BLaER1 (cell line): ENCODE data around the gene TULP3.

Experiments
- H3K27ac ChIP-seq: shearing (Covaris generic); formaldehyde crosslinking; 2 replicates; pipeline ENCODE4 v1.8.1; 2022
- H3K27me3 ChIP-seq: shearing (Covaris generic); formaldehyde crosslinking; 2 replicates; pipeline ENCODE4 v1.8.1; 2022
- H3K36me3 ChIP-seq: shearing (Covaris generic); formaldehyde crosslinking; 2 replicates; pipeline ENCODE4 v1.8.1; 2022
- H3K4me1 ChIP-seq: shearing (Covaris generic); formaldehyde crosslinking; 2 replicates; pipeline ENCODE4 v1.8.1; 2022
- H3K4me2 ChIP-seq: shearing (Covaris generic); formaldehyde crosslinking; 2 replicates; pipeline ENCODE4 v1.8.1; 2022
- H3K4me3 ChIP-seq: shearing (Covaris generic); formaldehyde crosslinking; 2 replicates; pipeline ENCODE4 v1.8.1; 2022
- H3K9ac ChIP-seq: shearing (Covaris generic); formaldehyde crosslinking; 2 replicates; pipeline ENCODE4 v1.8.1; 2022
- H3K9me3 ChIP-seq: shearing (Covaris generic); formaldehyde crosslinking; 2 replicates; pipeline ENCODE4 v1.8.1; 2022
- H4K20me1 ChIP-seq: shearing (Covaris generic); formaldehyde crosslinking; 2 replicates; pipeline ENCODE4 v1.8.1; 2022
- Cebpa-rat ChIP-seq: shearing (Covaris generic); IDR thresholded peaks from 2 replicates; pipeline ENCODE4 v1.8.1; 2022

TULP3 gene

DNA sequence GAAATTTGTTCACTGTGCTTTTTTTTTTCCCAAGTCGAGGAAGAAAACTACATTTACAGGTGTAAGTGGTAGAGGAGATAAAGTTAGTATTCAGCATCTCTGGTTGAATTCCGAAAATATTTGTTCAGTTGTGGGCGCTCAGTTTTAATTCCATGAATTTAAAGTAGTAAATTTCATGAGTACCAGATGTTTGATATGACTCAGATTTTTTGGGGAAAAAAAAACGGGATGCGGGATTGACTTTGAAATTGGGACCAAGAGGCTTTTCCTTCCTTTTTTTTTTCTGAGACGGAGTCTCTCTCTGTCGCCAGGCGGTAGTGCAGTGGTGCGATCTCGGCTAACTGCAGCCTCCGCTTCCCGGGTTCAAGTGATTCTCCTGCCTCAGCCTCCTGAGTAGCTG, 1.6 kb downstream of the TULP3 start:
- H3K27me3 ChIP-seq = no peaks in the 10 kb centered on the region
- no peak overlapping the region for H3K9ac ChIP-seq
- peaks cover 22% of the 10 kb centered on the region for H3K4me1 ChIP-seq
- H3K9me3 ChIP-seq = no peaks in the 10 kb centered on the region
- H3K4me2 ChIP-seq = peak overlapping the region; percentile 93
- no peak for TF ChIP-seq Cebpa-rat
- H3K36me3 ChIP-seq = peaks cover 23% of the 10 kb centered on the region
- no peak overlapping the region for H3K4me3 ChIP-seq
- no peak overlapping the region for H3K27ac ChIP-seq
- H4K20me1 ChIP-seq = no peaks in the 10 kb centered on the region

- H3K4me2 ChIP-seq = no peak overlapping the region
- H3K4me3 ChIP-seq = no peak overlapping the region
- no peak overlapping the region for H3K27ac ChIP-seq
- no peaks in the 10 kb centered on the region for H3K9me3 ChIP-seq
- no peaks in the 10 kb centered on the region for H4K20me1 ChIP-seq
- H3K4me1 ChIP-seq = peaks cover 22% of the 10 kb centered on the region
- H3K27me3 ChIP-seq = no peaks in the 10 kb centered on the region
- H3K36me3 ChIP-seq = peaks cover 15% of the 10 kb centered on the region
- TF ChIP-seq Cebpa-rat = no peak
- H3K9ac ChIP-seq = no peak overlapping the region
Measured at GRCh38 chr12:2893007-2893406, 2.3 kb downstream of the TULP3 start.

DNA sequence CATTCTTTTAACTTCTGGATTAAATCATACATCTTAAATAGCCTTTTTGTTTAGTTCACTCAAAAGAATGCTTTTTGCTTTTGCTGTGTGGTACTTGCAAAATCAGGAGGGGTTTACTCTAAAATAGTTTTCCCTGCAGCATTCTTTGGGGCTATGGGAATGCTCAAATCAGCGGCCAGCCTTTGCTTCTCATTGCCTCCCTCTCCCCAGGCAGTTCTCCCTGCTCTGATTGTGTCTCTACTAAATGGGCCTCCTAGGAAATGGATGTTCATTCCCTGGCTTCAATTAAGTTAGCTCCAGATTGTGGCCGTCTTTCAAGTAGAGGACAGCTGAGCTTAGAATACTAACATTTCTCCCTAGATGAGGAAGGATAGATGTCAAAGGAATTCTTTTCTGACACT, 4.4 kb downstream of the TULP3 start:
- Histone ChIP-seq H3K4me1 (peaks cover 17% of the 10 kb centered on the region), H3K27ac (no peak overlapping the region), H3K9me3 (no peaks in the 10 kb centered on the region), H3K27me3 (no peaks in the 10 kb centered on the region), H3K4me3 (no peak overlapping the region), H4K20me1 (no peaks in the 10 kb centered on the region), H3K4me2 (no peak overlapping the region), H3K36me3 (no peaks in the 10 kb centered on the region), H3K9ac (no peak overlapping the region)
- TF ChIP-seq Cebpa-rat = no peak

DNA sequence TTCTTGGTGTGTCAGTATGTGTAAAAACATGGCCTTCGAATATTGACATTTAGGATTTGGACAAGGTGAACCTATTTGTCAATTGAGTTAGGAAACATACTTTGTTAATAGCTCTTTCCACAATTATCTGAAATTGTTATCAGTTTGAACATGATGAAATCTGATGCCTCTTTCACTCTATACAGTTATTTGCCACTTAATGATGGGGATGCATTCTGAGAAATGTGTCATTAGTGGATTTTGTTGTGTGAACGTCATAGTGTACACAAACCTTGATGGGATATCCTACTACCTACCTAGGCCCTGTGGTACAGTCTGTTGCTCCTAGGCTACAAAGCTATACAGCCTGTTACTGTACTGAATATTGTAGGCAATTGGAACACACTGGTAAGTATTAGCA, 4.8 kb downstream of the TULP3 start:
- Histone ChIP-seq H3K4me2 (no peak overlapping the region), H3K9me3 (no peaks in the 10 kb centered on the region), H3K27ac (no peak overlapping the region), H3K9ac (no peak overlapping the region), H3K36me3 (no peaks in the 10 kb centered on the region), H3K27me3 (no peaks in the 10 kb centered on the region), H3K4me1 (peaks cover 13% of the 10 kb centered on the region), H4K20me1 (no peaks in the 10 kb centered on the region), H3K4me3 (no peak overlapping the region)
- no peak for TF ChIP-seq Cebpa-rat

- Histone ChIP-seq H3K36me3 (no peaks in the 10 kb centered on the region), H4K20me1 (no peaks in the 10 kb centered on the region; the same call in 1 of the 2 replicates), H3K9ac (no peak overlapping the region), H3K27ac (no peak overlapping the region), H3K4me2 (no peak overlapping the region), H3K4me1 (0 out of 2 replicates have a peak, but pooled peaks cover 1% of the 10 kb centered on the region), H3K4me3 (no peak overlapping the region), H3K9me3 (no peaks in the 10 kb centered on the region), H3K27me3 (no peaks in the 10 kb centered on the region)
- no peak for TF ChIP-seq Cebpa-rat
Measured at GRCh38 chr12:2897418-2897817, 6.7 kb downstream of the TULP3 start.

DNA sequence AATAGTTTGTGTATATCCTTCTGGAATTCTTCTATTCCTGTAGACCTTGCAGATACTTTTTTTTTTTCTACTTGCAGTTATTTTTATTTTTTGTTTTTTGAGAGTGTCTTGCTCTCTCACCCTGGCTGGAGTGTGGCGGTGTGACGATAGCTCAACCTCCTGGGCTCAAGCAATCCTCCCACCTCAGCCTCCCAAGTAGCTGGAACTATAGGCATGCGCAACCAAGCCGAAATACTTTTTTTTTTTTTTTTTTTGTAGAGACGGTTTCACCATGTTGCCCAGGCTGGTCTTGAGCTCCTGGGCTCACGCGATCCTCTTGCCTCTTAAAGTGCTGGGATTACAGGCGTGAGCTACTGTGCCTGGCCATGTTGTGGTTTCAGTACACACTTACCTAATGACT, 10.0 kb downstream of the TULP3 start:
- H3K4me3 ChIP-seq = no peak overlapping the region
- no peak overlapping the region for H3K9ac ChIP-seq
- H3K4me2 ChIP-seq = no peak overlapping the region
- no peaks in the 10 kb centered on the region for H3K27me3 ChIP-seq
- no peaks in the 10 kb centered on the region; the same call in 1 of the 2 replicates for H4K20me1 ChIP-seq
- no peaks in the 10 kb centered on the region for H3K36me3 ChIP-seq
- no peaks in the 10 kb centered on the region for H3K9me3 ChIP-seq
- peaks cover 11% of the 10 kb centered on the region for H3K4me1 ChIP-seq
- no peak overlapping the region for H3K27ac ChIP-seq
- TF ChIP-seq Cebpa-rat = no peak

DNA sequence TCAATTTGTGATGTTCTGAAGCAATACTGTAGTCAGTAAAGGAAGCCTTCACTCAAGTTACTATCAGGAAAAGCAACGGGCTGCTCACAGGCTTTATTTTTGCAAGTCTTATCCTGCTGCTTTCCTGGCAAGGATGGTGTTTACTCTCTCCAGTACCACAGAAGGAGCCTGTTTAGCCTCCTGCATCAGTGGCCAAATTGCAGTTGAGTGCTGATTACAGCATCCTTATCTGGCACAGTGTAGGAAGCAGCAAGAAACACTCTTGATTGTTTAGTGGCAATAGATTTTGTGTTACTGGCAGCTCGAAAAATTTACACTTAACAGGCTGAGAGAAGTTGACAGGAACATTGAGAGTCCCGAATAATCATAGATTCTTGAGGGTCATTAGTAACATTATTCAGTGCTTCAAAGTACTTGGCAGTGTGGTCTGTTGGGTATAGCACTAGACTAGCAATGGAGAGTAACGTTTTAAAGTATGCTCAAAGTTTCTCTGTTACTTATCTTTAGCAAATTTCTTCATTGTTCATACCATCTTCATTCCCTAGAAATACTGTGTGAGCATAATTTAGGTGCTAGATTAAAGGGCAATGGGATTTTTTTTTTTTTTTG, 11.7 kb downstream of the TULP3 start:
- Histone ChIP-seq H3K4me2 (no peak overlapping the region), H4K20me1 (no peaks in the 10 kb centered on the region; the same call in 1 of the 2 replicates), H3K9me3 (no peaks in the 10 kb centered on the region), H3K36me3 (no peaks in the 10 kb centered on the region), H3K9ac (no peak overlapping the region), H3K27me3 (no peaks in the 10 kb centered on the region), H3K27ac (no peak overlapping the region), H3K4me3 (no peak overlapping the region), H3K4me1 (peaks cover 11% of the 10 kb centered on the region)
- TF ChIP-seq Cebpa-rat = no peak

GRCh38 chr12:2904260-2904659, 13.6 kb downstream of the TULP3 start:
- Histone ChIP-seq H3K9me3 (no peaks in the 10 kb centered on the region), H3K4me3 (no peak overlapping the region), H3K27me3 (no peaks in the 10 kb centered on the region), H3K4me2 (peak overlapping the region; percentile 33; the same call in 1 of the 2 replicates), H3K4me1 (peaks cover 11% of the 10 kb centered on the region), H3K36me3 (no peaks in the 10 kb centered on the region), H4K20me1 (peaks cover 5% of the 10 kb centered on the region; the same call in 1 of the 2 replicates), H3K27ac (no peak overlapping the region), H3K9ac (no peak overlapping the region)
- no peak for TF ChIP-seq Cebpa-rat

DNA sequence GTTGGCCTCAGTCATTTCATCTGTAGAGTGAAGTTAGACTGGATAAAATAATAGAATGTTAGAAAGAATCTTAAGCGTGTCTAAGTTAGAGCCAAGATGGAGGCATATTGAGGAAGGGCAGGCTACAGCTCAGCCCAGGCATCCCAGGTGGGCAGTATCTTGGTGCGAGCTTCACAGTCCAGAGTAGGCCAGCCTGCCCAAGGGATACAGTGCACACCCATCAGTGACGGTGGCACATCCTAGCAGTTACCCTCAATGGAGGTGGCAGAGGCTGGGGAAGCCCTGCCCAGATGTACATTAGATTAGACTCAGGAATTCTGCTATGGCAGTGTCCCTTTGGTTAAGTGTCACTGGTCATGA, 21.5 kb downstream of the TULP3 start:
- Histone ChIP-seq H3K9ac (no peak overlapping the region), H3K36me3 (peaks cover 44% of the 10 kb centered on the region), H3K27me3 (no peaks in the 10 kb centered on the region), H4K20me1 (0 out of 2 replicates have a peak, but pooled peaks cover 5% of the 10 kb centered on the region), H3K4me1 (no peaks in the 10 kb centered on the region), H3K27ac (no peak overlapping the region), H3K4me2 (no peak overlapping the region), H3K9me3 (no peaks in the 10 kb centered on the region), H3K4me3 (no peak overlapping the region)
- no peak for TF ChIP-seq Cebpa-rat

- no peak overlapping the region for H3K27ac ChIP-seq
- no peak overlapping the region for H3K9ac ChIP-seq
- H3K4me1 ChIP-seq = peaks cover 12% of the 10 kb centered on the region
- H4K20me1 ChIP-seq = no peaks in the 10 kb centered on the region
- H3K4me2 ChIP-seq = no peak overlapping the region
- H3K36me3 ChIP-seq = peaks cover 61% of the 10 kb centered on the region
- H3K9me3 ChIP-seq = no peaks in the 10 kb centered on the region
- H3K4me3 ChIP-seq = no peak overlapping the region
- H3K27me3 ChIP-seq = no peaks in the 10 kb centered on the region
- TF ChIP-seq Cebpa-rat = no peak
Measured at GRCh38 chr12:2919249-2919648, 28.6 kb downstream of the TULP3 start.

GRCh38 chr12:2922329-2922728, 31.6 kb downstream of the TULP3 start:
- Histone ChIP-seq H3K4me1 (peaks cover 12% of the 10 kb centered on the region), H3K4me2 (no peak overlapping the region), H3K9me3 (no peaks in the 10 kb centered on the region), H3K27ac (no peak overlapping the region), H3K9ac (no peak overlapping the region), H3K27me3 (no peaks in the 10 kb centered on the region), H4K20me1 (no peaks in the 10 kb centered on the region), H3K4me3 (no peak overlapping the region), H3K36me3 (peaks cover 70% of the 10 kb centered on the region)
- no peak for TF ChIP-seq Cebpa-rat
